Measurements from ENCODE around the gene CELSR2. TPM values are rescaled to one million over a fixed set of nuclear protein-coding genes. Genes with fewer than 3 reads are reported as not detected.

Gene CELSR2
- total RNA-seq, 1 experiment from 2014 or later = 30.2 TPM

DNA sequence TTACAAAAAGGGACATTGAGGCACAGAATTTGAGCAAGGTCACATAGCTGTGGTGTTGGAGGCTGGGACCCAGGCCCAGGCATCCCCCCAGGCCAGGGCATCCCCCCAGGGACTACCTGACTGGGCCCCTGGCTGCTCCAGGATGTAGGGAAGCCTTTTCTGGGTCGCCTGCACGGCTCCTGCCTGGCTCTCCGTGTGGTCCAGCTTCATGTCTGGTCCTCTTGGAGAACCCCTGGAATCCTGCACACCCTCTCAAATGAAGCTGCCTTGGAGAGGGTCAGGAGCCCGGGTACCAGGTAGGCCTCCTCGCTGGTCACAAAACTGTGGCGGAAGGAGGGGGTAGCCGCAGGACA lies 919 bp upstream of the CELSR2 start:
- intact Hi-C loops (cut with micrococcal nuclease; ENCODE audit: unreplicated experiment) = no loop called here
- H3K27me3 ChIP-seq (replicated peaks; ENCODE audit: insufficient read depth, low read depth, low read length, poor library complexity) = no peaks in the 10 kb centered on the region
- no peaks in the 10 kb centered on the region for H3K36me3 ChIP-seq (ENCODE audit: insufficient read depth, low read length, poor library complexity, severe bottlenecking)
- H3K9me3 ChIP-seq (ENCODE audit: low read depth, low read length, poor library complexity, severe bottlenecking) = no peaks in the 10 kb centered on the region
- peaks cover 14% of the 10 kb centered on the region for H3K4me1 ChIP-seq (ENCODE audit: insufficient read depth, low read length, poor library complexity, severe bottlenecking)
- TF ChIP-seq EZH2 (IDR thresholded peaks at IDR 0.05; ENCODE audit: borderline replicate concordance, low read depth, low read length, poor library complexity, severe bottlenecking) = no peak
- TF ChIP-seq, protein P1, sequence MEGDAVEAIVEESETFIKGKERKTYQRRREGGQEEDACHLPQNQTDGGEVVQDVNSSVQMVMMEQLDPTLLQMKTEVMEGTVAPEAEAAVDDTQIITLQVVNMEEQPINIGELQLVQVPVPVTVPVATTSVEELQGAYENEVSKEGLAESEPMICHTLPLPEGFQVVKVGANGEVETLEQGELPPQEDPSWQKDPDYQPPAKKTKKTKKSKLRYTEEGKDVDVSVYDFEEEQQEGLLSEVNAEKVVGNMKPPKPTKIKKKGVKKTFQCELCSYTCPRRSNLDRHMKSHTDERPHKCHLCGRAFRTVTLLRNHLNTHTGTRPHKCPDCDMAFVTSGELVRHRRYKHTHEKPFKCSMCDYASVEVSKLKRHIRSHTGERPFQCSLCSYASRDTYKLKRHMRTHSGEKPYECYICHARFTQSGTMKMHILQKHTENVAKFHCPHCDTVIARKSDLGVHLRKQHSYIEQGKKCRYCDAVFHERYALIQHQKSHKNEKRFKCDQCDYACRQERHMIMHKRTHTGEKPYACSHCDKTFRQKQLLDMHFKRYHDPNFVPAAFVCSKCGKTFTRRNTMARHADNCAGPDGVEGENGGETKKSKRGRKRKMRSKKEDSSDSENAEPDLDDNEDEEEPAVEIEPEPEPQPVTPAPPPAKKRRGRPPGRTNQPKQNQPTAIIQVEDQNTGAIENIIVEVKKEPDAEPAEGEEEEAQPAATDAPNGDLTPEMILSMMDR (conservative IDR thresholded peaks at IDR 0.05; ENCODE audit: low read depth, low read length) = no peak
- no peak for DNase-seq (ENCODE audit: low spot score)
- no TSS peak for BruUV-seq (replicated peaks)
- ChIA-PET CTCF (interaction anchor here (2.0 kb wide), 1 partner anchor 9 kb away, joined by 7 read pairs; no protein-coding TSS in a partner anchor), POLR2A (ENCODE audit: low non-redundant PET) (no interaction called here)
- H3K4me3 ChIP-seq (ENCODE audit: low read depth, low read length, poor library complexity, severe bottlenecking) = no peak overlapping the region
- no peak overlapping the region for H3K27ac ChIP-seq (ENCODE audit: low read depth, low read length, poor library complexity, severe bottlenecking)

DNA sequence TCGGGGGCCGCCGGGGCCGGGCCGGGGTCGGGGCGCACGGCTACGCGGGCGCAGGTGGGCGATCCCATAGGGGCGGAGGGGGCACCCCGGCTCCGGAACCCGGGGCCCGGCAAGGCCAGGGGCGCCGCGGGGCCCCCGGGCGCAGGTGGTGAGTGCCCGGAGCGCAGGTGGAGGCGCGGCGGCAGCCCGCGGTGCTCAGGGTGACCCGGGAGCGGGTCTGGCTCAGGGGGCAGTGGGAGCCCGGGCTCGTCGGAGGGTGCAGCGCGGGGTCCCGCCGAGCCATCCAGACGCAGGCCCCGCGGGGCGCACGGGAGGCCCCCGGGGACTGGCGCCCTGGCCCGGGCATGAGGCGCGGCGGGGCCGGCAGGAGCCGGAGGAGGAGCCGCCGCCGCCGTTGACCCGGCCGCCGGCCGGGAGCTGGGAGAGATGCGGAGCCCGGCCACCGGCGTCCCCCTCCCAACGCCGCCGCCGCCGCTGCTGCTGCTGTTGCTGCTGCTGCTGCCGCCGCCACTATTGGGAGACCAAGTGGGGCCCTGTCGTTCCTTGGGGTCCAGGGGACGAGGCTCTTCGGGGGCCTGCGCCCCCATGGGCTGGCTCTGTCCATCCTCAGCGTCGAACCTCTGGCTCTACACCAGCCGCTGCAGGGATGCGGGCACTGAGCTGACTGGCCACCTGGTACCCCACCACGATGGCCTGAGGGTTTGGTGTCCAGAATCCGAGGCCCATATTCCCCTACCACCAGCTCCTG lies 489 bp downstream of the CELSR2 start:
- no TSS peak for BruUV-seq (replicated peaks)
- no peaks in the 10 kb centered on the region for H3K27me3 ChIP-seq (replicated peaks; ENCODE audit: insufficient read depth, low read depth, low read length, poor library complexity)
- CTCF ChIA-PET = interaction anchor here (2.0 kb wide), 1 partner anchor 10 kb away, joined by 7 read pairs; no protein-coding TSS in a partner anchor
- peak overlapping the region; percentile 40 for H3K27ac ChIP-seq (ENCODE audit: low read depth, low read length, poor library complexity, severe bottlenecking)
- no peaks in the 10 kb centered on the region for H3K9me3 ChIP-seq (ENCODE audit: low read depth, low read length, poor library complexity, severe bottlenecking)
- POLR2A ChIA-PET (ENCODE audit: low non-redundant PET) = no interaction called here
- no peak for TF ChIP-seq EZH2 (IDR thresholded peaks at IDR 0.05; ENCODE audit: borderline replicate concordance, low read depth, low read length, poor library complexity, severe bottlenecking)
- TF ChIP-seq, protein P1 (conservative IDR thresholded peaks at IDR 0.05; ENCODE audit: low read depth, low read length) = no peak
- H3K4me1 ChIP-seq (ENCODE audit: insufficient read depth, low read length, poor library complexity, severe bottlenecking) = peaks cover 27% of the 10 kb centered on the region
- intact Hi-C loops (cut with micrococcal nuclease; ENCODE audit: unreplicated experiment) = loop anchor here (1.0 kb wide), 1 partner anchor 10 kb away; no protein-coding TSS in a partner anchor
- H3K36me3 ChIP-seq (ENCODE audit: insufficient read depth, low read length, poor library complexity, severe bottlenecking) = no peaks in the 10 kb centered on the region
- H3K4me3 ChIP-seq (ENCODE audit: low read depth, low read length, poor library complexity, severe bottlenecking) = peak overlapping the region; percentile 62
- DNase-seq (ENCODE audit: low spot score) = no peak

DNA sequence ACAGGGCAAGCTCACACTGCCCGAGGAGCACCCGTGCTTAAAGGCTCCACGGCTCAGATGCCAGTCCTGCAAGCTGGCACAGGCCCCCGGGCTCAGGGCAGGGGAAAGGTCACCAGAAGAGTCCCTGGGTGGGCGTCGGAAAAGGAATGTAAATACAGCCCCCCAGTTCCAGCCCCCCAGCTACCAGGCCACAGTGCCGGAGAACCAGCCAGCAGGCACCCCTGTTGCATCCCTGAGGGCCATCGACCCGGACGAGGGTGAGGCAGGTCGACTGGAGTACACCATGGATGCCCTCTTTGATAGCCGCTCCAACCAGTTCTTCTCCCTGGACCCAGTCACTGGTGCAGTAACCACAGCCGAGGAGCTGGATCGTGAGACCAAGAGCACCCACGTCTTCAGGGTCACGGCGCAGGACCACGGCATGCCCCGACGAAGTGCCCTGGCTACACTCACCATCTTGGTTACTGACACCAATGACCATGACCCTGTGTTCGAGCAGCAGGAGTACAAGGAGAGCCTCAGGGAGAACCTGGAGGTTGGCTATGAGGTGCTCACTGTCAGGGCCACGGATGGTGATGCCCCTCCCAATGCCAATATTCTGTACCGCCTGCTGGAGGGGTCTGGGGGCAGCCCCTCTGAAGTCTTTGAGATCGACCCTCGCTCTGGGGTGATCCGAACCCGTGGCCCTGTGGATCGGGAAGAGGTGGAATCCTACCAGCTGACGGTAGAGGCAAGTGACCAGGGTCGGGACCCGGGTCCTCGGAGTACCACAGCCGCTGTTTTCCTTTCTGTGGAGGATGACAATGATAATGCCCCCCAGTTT lies 1.3 kb downstream of the CELSR2 start:
- CTCF ChIA-PET = interaction anchor here (2.0 kb wide), 1 partner anchor 11 kb away, joined by 7 read pairs; no protein-coding TSS in a partner anchor
- TF ChIP-seq EZH2 (IDR thresholded peaks at IDR 0.05; ENCODE audit: borderline replicate concordance, low read depth, low read length, poor library complexity, severe bottlenecking) = no peak
- TF ChIP-seq, protein P1 (conservative IDR thresholded peaks at IDR 0.05; ENCODE audit: low read depth, low read length) = no peak
- Histone ChIP-seq H3K4me3 (ENCODE audit: low read depth, low read length, poor library complexity, severe bottlenecking) (peak overlapping the region; percentile 62), H3K27ac (ENCODE audit: low read depth, low read length, poor library complexity, severe bottlenecking) (no peak overlapping the region), H3K36me3 (ENCODE audit: insufficient read depth, low read length, poor library complexity, severe bottlenecking) (no peaks in the 10 kb centered on the region), H3K9me3 (ENCODE audit: low read depth, low read length, poor library complexity, severe bottlenecking) (no peaks in the 10 kb centered on the region), H3K4me1 (ENCODE audit: insufficient read depth, low read length, poor library complexity, severe bottlenecking) (peaks cover 28% of the 10 kb centered on the region), H3K27me3 (replicated peaks; ENCODE audit: insufficient read depth, low read depth, low read length, poor library complexity) (no peaks in the 10 kb centered on the region)
- intact Hi-C loops (cut with micrococcal nuclease; ENCODE audit: unreplicated experiment) = no loop called here
- POLR2A ChIA-PET (ENCODE audit: low non-redundant PET) = no interaction called here
- DNase-seq (ENCODE audit: low spot score) = no peak
- no TSS peak for BruUV-seq (replicated peaks)
